Thymus (tissue), 11 donors: ENCODE results near the gene RAET1G. TPM values are rescaled to one million over a fixed set of nuclear protein-coding genes. Genes with fewer than 3 reads are reported as not detected.
A peak's percentile ranks its signal among the peaks of the same experiment; 100 is the strongest.
"Not testable (repeated sequence)": the region's sequence is repeated elsewhere in the genome, so short reads cannot be mapped to it uniquely, and the experiment has no call there.

Experiments
- DNase-seq, 9 donors: peaks; one replicate each; pipeline ENCODE4 v3.0.0-alpha.2; 2013; ENCODE audit warnings: low spot score in 9 of 9, low read depth in 6 of 9, missing footprints in 1 of 9
- H3K27ac ChIP-seq, 2 donors: one replicate each; pipeline ENCODE4 v1.5.1; 2013; ENCODE audit warnings: control low read depth in 1 of 2, low read depth in 1 of 2, low read length in 1 of 2, mild to moderate bottlenecking in 1 of 2, moderate library complexity in 1 of 2
- H3K27me3 ChIP-seq, 2 donors: one replicate each; pipeline ENCODE4 v1.5.1; 2013; ENCODE audit warnings: low read length in 1 of 2; ENCODE audit not compliant: control insufficient read depth in 2 of 2, insufficient read depth in 1 of 2
- H3K36me3 ChIP-seq, 2 donors: one replicate each; pipeline ENCODE4 v1.5.1; 2013; ENCODE audit warnings: low read length in 1 of 2, mild to moderate bottlenecking in 1 of 2, moderate library complexity in 1 of 2; ENCODE audit not compliant: control insufficient read depth in 2 of 2, insufficient read depth in 2 of 2
- H3K4me1 ChIP-seq, 2 donors: one replicate each; pipeline ENCODE4 v1.5.1; 2013; ENCODE audit warnings: low read length in 2 of 2; ENCODE audit not compliant: control insufficient read depth in 2 of 2, insufficient read depth in 2 of 2
- H3K4me3 ChIP-seq, 2 donors: one replicate each; pipeline ENCODE4 v1.5.1; 2013; ENCODE audit warnings: low read length in 2 of 2, control low read depth in 1 of 2, mild to moderate bottlenecking in 1 of 2
- H3K9me3 ChIP-seq, 2 donors: one replicate each; pipeline ENCODE4 v1.5.1; 2013; ENCODE audit warnings: low read length in 1 of 2, mild to moderate bottlenecking in 1 of 2; ENCODE audit not compliant: control insufficient read depth in 2 of 2, insufficient read depth in 1 of 2
- WGBS: extraction: QIAGEN DNeasy Blood & Tissue Kit; methylation state at CpG from one replicate; pipeline ENCODE4 v1.1.7; 2013; 5-methylcytosine and 5-hydroxymethylcytosine counted together
- polyA plus RNA-seq: library from polyadenylated mRNA; stranded (reverse); fragments of 200-250 nt; gene quantifications from one replicate; pipeline ENCODE4 v1.2.3, GENCODE V29; 2013
- total RNA-seq: library from RNA; stranded (reverse); fragments of 120-200 nt; gene quantifications from one replicate; pipeline ENCODE4 v1.2.4, GENCODE V29; 2013
- donor health status: healthy.

RAET1G gene
- total and polyA plus RNA-seq, 2 donors: 0.64 TPM; not detected in 1

DNA sequence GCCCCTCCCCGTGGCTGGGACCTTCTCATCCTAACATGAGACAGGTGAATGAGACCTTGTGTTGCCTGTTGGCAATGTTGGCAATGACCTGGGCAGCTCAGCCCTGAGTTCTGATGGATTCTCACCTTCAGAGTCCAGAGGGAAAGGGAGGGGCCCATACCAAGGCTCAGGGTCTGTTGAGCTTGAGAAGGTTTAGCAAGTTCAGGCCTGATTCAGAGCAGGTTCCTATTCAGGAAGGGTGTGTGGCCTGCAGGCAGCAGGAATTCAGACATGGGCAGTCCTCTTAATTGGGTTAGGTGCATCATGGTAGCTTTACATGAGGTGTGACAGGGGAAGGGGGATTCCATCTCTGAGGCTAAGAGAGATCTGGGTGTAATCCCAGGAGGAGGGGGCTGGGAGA, 24.6 kb upstream of the RAET1G start:
- not testable (repeated sequence) for H3K4me1 ChIP-seq, H3K27ac ChIP-seq, H3K9me3 ChIP-seq, H3K4me3 ChIP-seq, DNase-seq, H3K36me3 ChIP-seq
- H3K27me3 ChIP-seq: peaks cover 15 to 61% of the 10 kb centered on the region in 2 donors
- no CpG with 5 or more reads among the region's 1 CpG for WGBS

DNA sequence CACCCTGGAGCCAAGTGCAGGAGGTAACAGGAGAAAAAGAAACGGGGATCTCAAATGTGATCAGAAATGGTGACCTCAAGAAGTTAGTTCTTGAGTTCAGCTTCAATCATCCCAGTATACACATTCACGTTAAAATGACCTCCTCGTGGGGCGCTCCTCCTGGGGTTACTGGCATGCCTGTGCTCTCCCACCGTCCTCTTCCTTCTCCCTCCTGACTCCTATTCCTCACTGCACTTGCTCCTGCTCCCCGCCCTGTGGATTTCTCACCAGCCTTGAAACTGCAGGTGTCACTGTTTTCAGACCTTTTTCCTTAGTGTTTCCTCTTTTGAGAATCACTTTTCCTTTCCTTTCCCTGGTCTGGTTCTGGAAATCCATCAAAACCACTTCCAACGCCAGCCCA, 23.7 kb upstream of the RAET1G start:
- WGBS: 63% methylated on average over 7 of the region's 7 CpGs
- H3K27me3 ChIP-seq: peaks cover 9 to 61% of the 10 kb centered on the region in 2 donors
- H3K4me3 ChIP-seq: not testable (repeated sequence)

DNA sequence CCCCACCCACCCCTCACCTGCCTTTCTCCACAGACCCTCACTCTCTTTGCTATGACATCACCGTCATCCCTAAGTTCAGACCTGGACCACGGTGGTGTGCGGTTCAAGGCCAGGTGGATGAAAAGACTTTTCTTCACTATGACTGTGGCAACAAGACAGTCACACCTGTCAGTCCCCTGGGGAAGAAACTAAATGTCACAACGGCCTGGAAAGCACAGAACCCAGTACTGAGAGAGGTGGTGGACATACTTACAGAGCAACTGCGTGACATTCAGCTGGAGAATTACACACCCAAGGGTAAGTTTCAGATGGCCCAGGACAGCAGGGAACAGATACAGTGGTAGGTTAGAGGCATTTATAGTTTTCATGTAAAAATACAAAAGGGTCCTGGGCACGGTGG, 22.4 kb upstream of the RAET1G start:
- H3K4me3 ChIP-seq, H3K36me3 ChIP-seq, DNase-seq, H3K9me3 ChIP-seq, H3K27ac ChIP-seq: not testable (repeated sequence)
- 85% methylated on average over 5 of the region's 6 CpGs for WGBS
- Histone ChIP-seq H3K27me3 (peaks cover 18 to 61% of the 10 kb centered on the region in 2 donors), H3K4me1 (peaks cover 8 to 16% of the 10 kb centered on the region in 2 donors)

More for the DNA sequence above, 23.7 kb upstream of the RAET1G start:
- not testable (repeated sequence) for H3K27ac ChIP-seq, H3K36me3 ChIP-seq, H3K4me1 ChIP-seq, DNase-seq, H3K9me3 ChIP-seq

DNA sequence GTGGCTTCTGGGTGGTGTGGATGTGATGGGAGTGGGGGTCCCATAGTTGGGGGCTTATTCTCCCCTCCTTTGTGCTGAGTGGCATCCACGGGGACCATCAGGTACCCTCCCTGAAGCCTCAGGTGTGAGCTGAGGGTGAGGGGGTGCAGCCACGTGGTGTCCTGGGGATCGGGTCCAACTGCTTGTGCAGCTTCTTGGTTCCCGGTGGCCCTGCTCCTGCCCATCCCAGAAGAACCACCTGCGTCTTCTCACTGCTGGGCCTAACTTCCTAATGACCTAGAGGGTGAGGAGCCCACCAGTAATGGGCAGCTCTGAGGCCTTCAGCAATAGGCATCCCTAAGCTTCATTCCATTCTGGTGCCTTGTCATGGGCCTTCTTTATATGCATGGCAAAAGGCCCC, 20.4 kb upstream of the RAET1G start:
- H3K27ac ChIP-seq, H3K36me3 ChIP-seq, H3K9me3 ChIP-seq, DNase-seq, H3K4me3 ChIP-seq: not testable (repeated sequence)
- H3K27me3 ChIP-seq: peaks cover 37 to 63% of the 10 kb centered on the region in 2 donors
- WGBS: 85% methylated on average over 5 of the region's 5 CpGs
- peaks cover 11 to 25% of the 10 kb centered on the region in 2 donors for H3K4me1 ChIP-seq

DNA sequence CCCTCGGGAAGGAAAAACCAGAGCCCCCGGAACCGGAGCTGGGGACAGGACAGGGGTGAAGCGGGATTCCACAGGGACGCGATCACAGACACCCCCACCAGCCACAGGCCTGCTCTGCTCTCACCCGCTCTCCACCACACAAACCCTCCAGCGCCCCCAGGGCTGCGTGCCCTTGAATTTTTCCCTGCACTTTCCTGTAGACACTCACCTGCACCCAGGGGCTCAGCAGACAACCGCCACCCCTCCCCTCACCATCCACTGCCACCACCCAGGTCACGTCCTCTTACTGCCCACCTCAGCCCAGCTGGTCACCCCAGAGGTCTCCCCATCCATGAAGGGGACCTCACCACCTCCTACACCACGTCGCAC, 19.5 kb upstream of the RAET1G start:
- peaks cover 0 to 8% of the 10 kb centered on the region in 2 donors for H3K9me3 ChIP-seq
- DNase-seq: no peak
- 29% methylated on average over 13 of the region's 13 CpGs for whole genome bisulfite sequencing
- no peak overlapping the region for H3K27ac ChIP-seq
- no peaks in the 10 kb centered on the region for H3K36me3 ChIP-seq
- H3K27me3 ChIP-seq: peaks cover 41 to 66% of the 10 kb centered on the region in 2 donors
- H3K4me1 ChIP-seq: peaks cover 12 to 29% of the 10 kb centered on the region in 2 donors
- H3K4me3 ChIP-seq: peak overlapping the region; percentile 55 to 67

DNA sequence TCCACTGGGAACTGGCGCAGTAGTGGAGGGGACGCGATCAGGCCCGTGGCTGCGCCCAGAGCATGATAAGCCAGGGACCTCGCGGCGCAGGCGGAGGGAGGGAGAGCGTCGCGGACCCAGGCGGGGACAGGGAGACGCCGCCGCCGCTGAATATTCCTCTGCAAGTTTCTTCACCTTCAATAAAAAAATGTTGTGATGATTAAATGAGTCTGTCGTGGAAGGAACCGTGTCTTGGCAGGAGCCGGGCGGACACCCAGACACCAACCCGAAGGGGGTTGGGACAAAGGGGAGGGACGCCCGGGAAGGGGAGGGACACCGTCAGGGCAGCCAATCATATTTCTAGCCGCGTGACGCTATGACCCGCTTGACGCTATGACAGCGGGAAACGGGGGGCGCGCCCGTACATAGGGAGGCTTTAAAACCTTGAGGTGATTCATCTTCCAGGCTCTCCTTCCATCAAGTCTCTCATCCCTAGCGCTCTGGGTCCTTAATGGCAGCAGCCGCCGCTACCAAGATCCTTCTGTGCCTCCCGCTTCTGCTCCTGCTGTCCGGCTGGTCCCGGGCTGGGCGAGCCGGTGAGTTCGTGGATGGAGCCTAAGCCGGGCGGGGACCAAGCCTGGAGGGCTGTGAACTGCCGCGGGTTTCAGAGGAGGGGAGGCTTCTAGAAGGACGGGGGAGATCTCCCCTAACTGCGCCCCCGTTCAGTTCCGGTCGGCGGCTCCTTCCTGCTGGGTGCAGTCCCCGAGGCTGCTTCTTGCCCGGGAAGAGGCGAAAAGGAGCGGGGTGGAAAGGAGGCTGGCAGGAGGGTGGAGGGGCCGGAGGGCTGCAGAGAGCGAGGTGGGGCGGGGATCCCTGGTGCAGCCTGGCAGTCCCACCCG, 18.9 kb upstream of the RAET1G start, which contains the start of gene ULBP2:
ULBP2 (plus strand) TSS at position 432 of the 878 bp plus-strand sequence; CDS start at position 491, 59 bp downstream.
- Histone ChIP-seq H3K27ac (no peak within 1 kb of the TSS), H3K27me3 (peaks cover 43 to 71% of the 10 kb centered on the region in 2 donors), H3K4me3 (peak within 1 kb of the TSS; percentile 55 to 67), H3K9me3 (peaks cover 0 to 8% of the 10 kb centered on the region in 2 donors), H3K4me1 (peaks cover 12 to 29% of the 10 kb centered on the region in 2 donors), H3K36me3 (no peaks in the 10 kb centered on the region)
- peak; percentile 62 to 92 (median 78) for DNase-seq
- under 1% methylated on average over 62 of the region's 62 CpGs for WGBS

DNA sequence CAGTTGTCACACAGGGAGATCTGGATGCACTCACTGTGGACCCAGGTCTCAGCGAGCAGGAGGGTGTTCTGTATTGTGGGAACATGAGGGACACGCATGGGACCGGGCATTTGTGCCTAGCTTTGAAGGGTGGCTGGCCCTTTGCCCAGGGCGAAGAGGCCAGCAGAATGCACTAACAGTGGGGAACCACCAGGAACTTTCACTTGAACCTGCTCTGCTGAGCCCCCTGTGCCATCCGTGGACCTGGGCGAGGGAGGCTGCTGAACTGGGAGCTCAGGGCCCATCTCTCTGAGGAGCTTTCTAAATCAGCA, 17.7 kb upstream of the RAET1G start:
- Histone ChIP-seq H3K4me1 (peaks cover 12 to 29% of the 10 kb centered on the region in 2 donors), H3K36me3 (no peaks in the 10 kb centered on the region), H3K27ac (no peak overlapping the region), H3K4me3 (no peak overlapping the region), H3K27me3 (peaks cover 55 to 78% of the 10 kb centered on the region in 2 donors), H3K9me3 (peaks cover 0 to 8% of the 10 kb centered on the region in 2 donors)
- DNase-seq: no peak
- 27% methylated on average over 6 of the region's 6 CpGs for WGBS

DNA sequence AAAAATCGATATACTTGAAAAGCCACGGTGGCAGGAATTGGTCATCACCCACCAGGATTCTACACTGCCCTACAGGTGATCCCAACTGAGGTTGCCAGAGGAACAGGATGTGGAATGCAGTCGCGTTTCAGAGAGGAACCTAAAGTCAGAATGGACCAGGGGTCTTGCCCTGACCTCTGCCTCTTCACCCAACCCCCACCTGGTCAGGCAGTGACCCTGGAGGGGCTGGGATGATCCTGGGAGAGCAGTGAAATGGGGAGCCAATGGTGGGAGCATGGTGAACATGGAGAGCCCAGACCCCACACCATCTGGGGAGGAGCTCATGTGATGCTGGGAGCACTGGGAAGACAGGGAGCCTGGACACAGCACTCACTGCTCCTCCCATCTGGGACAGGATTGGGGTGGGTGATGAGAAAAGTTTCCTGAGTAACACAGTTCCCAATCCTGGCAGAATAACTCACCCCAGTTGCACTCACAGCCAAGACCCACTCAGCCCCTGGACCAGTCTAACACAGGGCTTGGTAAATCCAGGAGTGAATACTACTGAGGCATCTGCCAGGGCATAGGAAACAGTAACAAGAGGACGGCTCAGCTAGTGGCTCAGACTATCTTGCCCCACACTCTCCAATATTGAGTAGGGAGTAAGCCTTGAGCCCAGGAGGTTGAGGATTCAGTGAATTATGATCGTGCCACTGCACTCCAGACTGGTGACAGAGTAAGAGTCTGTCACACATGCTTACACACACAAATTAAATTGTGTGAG, 17.2 kb upstream of the RAET1G start:
- Histone ChIP-seq H3K4me3 (no peak overlapping the region), H3K27ac (no peak overlapping the region), H3K36me3 (no peaks in the 10 kb centered on the region), H3K9me3 (peaks cover 0 to 8% of the 10 kb centered on the region in 2 donors), H3K4me1 (peaks cover 12 to 29% of the 10 kb centered on the region in 2 donors), H3K27me3 (peaks cover 58 to 83% of the 10 kb centered on the region in 2 donors)
- WGBS: 15% methylated on average over 6 of the region's 6 CpGs
- DNase-seq: no peak

DNA sequence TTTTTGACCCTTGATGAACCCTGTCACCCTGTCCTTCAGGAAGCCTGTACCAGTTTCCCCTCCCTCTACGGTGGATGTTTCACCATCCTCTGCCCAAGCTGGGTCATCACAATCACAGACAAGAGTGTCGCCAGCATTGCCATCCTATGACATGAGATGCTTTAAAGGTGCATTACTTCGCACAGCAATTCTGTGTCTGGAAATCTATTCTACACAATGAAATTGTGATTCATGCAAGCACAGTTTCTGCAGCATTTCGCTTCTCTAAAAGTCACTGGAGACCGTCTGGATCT, 16.4 kb upstream of the RAET1G start:
- Histone ChIP-seq H3K27me3 (peaks cover 58 to 91% of the 10 kb centered on the region in 2 donors), H3K4me3 (no peak overlapping the region), H3K27ac (no peak overlapping the region), H3K4me1 (peaks cover 12 to 29% of the 10 kb centered on the region in 2 donors), H3K9me3 (peaks cover 0 to 8% of the 10 kb centered on the region in 2 donors), H3K36me3 (no peaks in the 10 kb centered on the region)
- no peak for DNase-seq
- 25% methylated on average over 5 of the region's 5 CpGs for WGBS
